Transverse colon (tissue), 4 donors: ENCODE measurements around the gene FOXE3. TPM values are rescaled to one million over a fixed set of nuclear protein-coding genes. Genes with fewer than 3 reads are reported as not detected.

Source experiments
- DNase-seq: peaks from one replicate; pipeline ENCODE4 v3.0.0-alpha.2; 2019
- H3K27ac ChIP-seq, 4 donors: fragments of 200-600 bp; sonication (generic); 2 replicates each; pipeline ENCODE4 v1.5.1; 2016 to 2018; ENCODE audit warnings: inconsistent platforms in 4 of 4
- H3K27me3 ChIP-seq: fragments of 200-600 bp; sonication (generic); 2 replicates; pipeline ENCODE4 v1.5.1; 2017; ENCODE audit warnings: inconsistent platforms
- H3K36me3 ChIP-seq, 4 donors: fragments of 200-600 bp; sonication (generic); 2 replicates each; pipeline ENCODE4 v1.5.1; 2017 to 2019; ENCODE audit warnings: inconsistent platforms in 4 of 4
- H3K4me1 ChIP-seq, 4 donors: fragments of 200-600 bp; sonication (generic); 2 replicates each; pipeline ENCODE4 v1.5.1; 2017 to 2020; ENCODE audit warnings: inconsistent platforms in 4 of 4
- H3K4me3 ChIP-seq, 4 donors: fragments of 200-600 bp; sonication (generic); 1 replicate in 1 of 4; 2 replicates in 3 of 4; pipeline versions ENCODE4 v1.5.1 to v1.6.1; 2017 to 2019; ENCODE audit warnings: inconsistent platforms in 4 of 4
- H3K9me3 ChIP-seq, 2 donors: fragments of 200-600 bp; sonication (generic); 2 replicates each; pipeline ENCODE4 v1.5.1; 2017 to 2019; ENCODE audit warnings: inconsistent platforms in 2 of 2
- CTCF ChIP-seq, 5 experiments: fragments of 200-600 bp in 3 of 5; fragments of 450-650 bp in 2 of 5; sonication (generic) in 3 of 5; IDR thresholded peaks; 1 replicate in 2 of 5; 2 replicates in 3 of 5; pipeline ENCODE4 v1.5.1; 2016 to 2017; ENCODE audit warnings: antibody characterized with exemption in 5 of 5, inconsistent platforms in 3 of 5, mild to moderate bottlenecking in 2 of 5, moderate library complexity in 1 of 5
- EP300 ChIP-seq: sonication (generic); formaldehyde crosslinking; IDR thresholded peaks from one replicate; pipeline ENCODE4 v1.6.1; 2017; ENCODE audit warnings: antibody characterized with exemption, low read depth
- POLR2A ChIP-seq: fragments of 450-650 bp; IDR thresholded peaks from one replicate; pipeline ENCODE4 v1.6.1; 2016; ENCODE audit warnings: antibody characterized with exemption, mild to moderate bottlenecking, moderate library complexity
- POLR2AphosphoS5 ChIP-seq, 3 donors: sonication (generic); formaldehyde crosslinking; IDR thresholded peaks; one replicate each; pipeline ENCODE4 v1.6.1; 2016; ENCODE audit warnings: antibody characterized with exemption in 3 of 3
- WGBS, 2 donors: methylation state at CpG; one replicate each; pipeline ENCODE4 v1.1.5; 2018; ENCODE audit warnings: low coverage in 1 of 2; 5-methylcytosine and 5-hydroxymethylcytosine counted together
- in situ Hi-C, 4 donors: fragments of 200-750 bp; cut with MboI; loops; one replicate each; pipeline versions ENCODE4 v1.15.0 to v1.15.1; 2017; ENCODE audit warnings: low sequenced_read_pairs in 3 of 4, low pct_ligation_motif_present in 1 of 4, low pct_unique_long_range_greater_than_20kb in 1 of 4
- intact Hi-C: fragments of 100-400 bp; cut with DNase I; formaldehyde crosslinking; loops from one replicate; pipeline ENCODE4 v1.15.1; 2023; ENCODE audit warnings: low total_unique reads
- total RNA-seq, 4 donors: library from RNA; depleted of rRNA; stranded (reverse); fragments of >200 nt; gene quantifications; one replicate each; pipeline ENCODE4 v1.1.0, GENCODE V29; 2016

Gene FOXE3
- total RNA-seq, 4 donors from 2014 or later, result not detected

DNA sequence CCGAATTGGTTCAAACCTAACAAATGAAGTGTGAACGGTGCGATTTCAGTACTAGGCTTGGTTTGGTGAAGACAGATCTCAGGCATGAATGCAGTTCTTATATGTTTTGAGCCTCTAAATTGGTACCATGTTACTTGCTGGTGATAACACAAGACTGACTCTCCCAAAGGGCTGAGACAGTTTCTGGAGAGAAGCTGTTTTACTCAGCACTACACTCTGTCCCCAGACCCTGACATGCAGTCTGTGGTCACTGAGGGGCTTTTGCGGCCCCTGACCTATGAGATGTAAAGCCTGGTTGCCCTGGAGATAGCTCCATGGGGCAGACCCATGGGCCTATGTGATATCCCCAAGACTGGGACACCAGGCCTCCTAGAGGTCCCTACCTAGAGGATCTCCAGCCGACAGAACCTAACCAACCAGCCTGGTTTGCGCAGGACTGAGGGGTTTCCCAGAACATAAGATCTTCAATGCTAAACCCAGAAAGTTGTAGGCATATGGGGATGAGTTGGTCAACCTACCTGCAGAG lies 19.4 kb upstream of the FOXE3 start:
- Histone ChIP-seq H3K36me3 (no peaks in the 10 kb centered on the region), H3K9me3 (no peaks in the 10 kb centered on the region), H3K4me1 (peaks cover 0 to 3% (median 0%) of the 10 kb centered on the region in 4 donors), H3K4me3 (no peak overlapping the region), H3K27me3 (peaks cover 5% of the 10 kb centered on the region), H3K27ac (no peak overlapping the region)
- intact Hi-C loops (no loop called here), in situ Hi-C loops (no loop called here)
- WGBS, 2 donors, result 68 to 100% methylated on average over 2 to 6 of the region's 6 CpGs
- DNase-seq, result no peak
- TF ChIP-seq POLR2AphosphoS5 (IDR thresholded peaks at IDR 0.05), result no peak
- TF ChIP-seq EP300, result no peak
- TF ChIP-seq POLR2A, result no peak
- TF ChIP-seq CTCF (IDR thresholded peaks at IDR 0.05), result no peak

DNA sequence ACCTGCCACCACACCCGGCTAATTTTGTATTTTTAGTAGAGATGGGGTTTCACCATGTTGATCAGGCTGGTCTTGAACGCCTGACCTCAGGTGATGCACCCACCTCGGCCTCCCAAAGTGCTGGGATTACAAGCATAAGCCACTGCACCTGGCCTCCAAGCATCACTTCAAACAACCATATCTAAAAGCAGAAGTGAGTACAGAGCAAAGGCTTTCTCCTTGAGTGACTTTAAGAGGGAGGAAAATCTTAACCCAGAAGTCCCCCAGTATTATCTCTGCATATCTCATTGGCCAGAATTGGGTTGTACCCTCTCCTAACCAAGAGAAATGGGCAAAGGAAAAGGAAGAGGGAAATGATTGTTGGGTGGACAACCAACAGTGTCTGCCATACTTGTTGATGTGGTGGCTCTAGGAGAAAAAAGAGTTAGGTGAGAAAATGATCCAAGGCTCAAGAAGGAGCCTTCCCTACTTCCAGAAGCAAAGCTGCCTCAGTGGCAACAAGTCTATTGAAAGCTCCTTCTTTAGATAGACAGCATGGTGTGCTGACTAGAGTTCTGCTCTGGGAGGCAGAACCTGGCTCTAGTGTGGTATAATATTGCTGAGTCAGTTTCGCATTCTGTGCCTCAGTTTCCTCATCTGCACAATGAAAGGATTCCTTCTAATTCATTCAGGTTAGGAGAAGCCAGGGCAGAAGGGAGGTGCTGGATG lies 16.8 kb upstream of the FOXE3 start:
- DNase-seq, result no peak
- peaks cover 5% of the 10 kb centered on the region for H3K27me3 ChIP-seq
- H3K9me3 ChIP-seq, result no peaks in the 10 kb centered on the region
- no peak overlapping the region for H3K4me3 ChIP-seq
- H3K36me3 ChIP-seq, result no peaks in the 10 kb centered on the region
- no peak overlapping the region for H3K27ac ChIP-seq
- TF ChIP-seq POLR2AphosphoS5 (IDR thresholded peaks at IDR 0.05), result no peak
- no peak for TF ChIP-seq CTCF (IDR thresholded peaks at IDR 0.05)
- in situ Hi-C loops, result no loop called here
- H3K4me1 ChIP-seq, result peaks cover 0 to 3% (median 0%) of the 10 kb centered on the region in 4 donors
- intact Hi-C loops, result no loop called here
- 90% methylated on average over 4 of the region's 4 CpGs; no CpG with 5 or more reads in 1 of the 2 donors for WGBS, 2 donors

DNA sequence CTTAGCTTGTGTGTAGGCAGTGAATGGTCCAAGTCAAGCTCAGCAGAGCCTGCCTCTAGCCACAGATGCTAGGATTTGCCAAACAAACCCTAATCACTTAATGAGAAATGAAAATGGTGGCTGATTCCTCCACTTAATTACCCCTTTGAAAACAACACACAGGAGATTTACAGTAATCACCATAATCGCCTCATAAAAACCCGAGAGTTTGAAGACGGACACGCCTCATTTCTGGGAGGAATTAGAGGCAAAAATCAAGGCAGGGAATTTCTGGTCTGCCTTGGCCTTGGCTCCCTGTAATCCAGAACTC lies 16.3 kb upstream of the FOXE3 start:
- Histone ChIP-seq H3K36me3 (no peaks in the 10 kb centered on the region), H3K27ac (no peak overlapping the region), H3K4me1 (peaks cover 0 to 3% (median 0%) of the 10 kb centered on the region in 4 donors), H3K4me3 (no peak overlapping the region), H3K9me3 (no peaks in the 10 kb centered on the region), H3K27me3 (peaks cover 5% of the 10 kb centered on the region)
- WGBS, 2 donors, result 52 to 58% methylated on average over 4 of the region's 4 CpGs
- intact Hi-C loops (no loop called here), in situ Hi-C loops (loop anchor here in 2 of 4 donors (25.0 kb wide), 1 partner anchor 212 kb away; the partner anchor contains the start of gene PDZK1IP1 (in 2 of the 2))
- TF ChIP-seq POLR2A (no peak), EP300 (no peak), CTCF (IDR thresholded peaks at IDR 0.05) (no peak), POLR2AphosphoS5 (IDR thresholded peaks at IDR 0.05) (no peak)
- no peak for DNase-seq

GRCh38 chr1:47401761-47402160 lies 14.3 kb upstream of the FOXE3 start:
- Histone ChIP-seq H3K27ac (no peak overlapping the region), H3K9me3 (no peaks in the 10 kb centered on the region), H3K4me1 (peaks cover 0 to 3% (median 0%) of the 10 kb centered on the region in 4 donors), H3K4me3 (no peak overlapping the region), H3K36me3 (no peaks in the 10 kb centered on the region), H3K27me3 (peaks cover 5% of the 10 kb centered on the region)
- intact Hi-C loops, result no loop called here
- TF ChIP-seq POLR2A (no peak), EP300 (no peak), POLR2AphosphoS5 (IDR thresholded peaks at IDR 0.05) (no peak), CTCF (IDR thresholded peaks at IDR 0.05) (no peak)
- no peak for DNase-seq
- WGBS, 2 donors, result 65 to 76% methylated on average over 2 to 4 of the region's 4 CpGs
- in situ Hi-C loops, result loop anchor here in 2 of 4 donors (25.0 kb wide), 1 partner anchor 214 kb away; the partner anchor contains the start of gene PDZK1IP1 (in 2 of the 2)
